ENCODE measurements around the gene NQO2.
"Not testable (repeated sequence)": the region's sequence is repeated elsewhere in the genome, so short reads cannot be mapped to it uniquely, and the experiment has no call there.

Gene NQO2

DNA sequence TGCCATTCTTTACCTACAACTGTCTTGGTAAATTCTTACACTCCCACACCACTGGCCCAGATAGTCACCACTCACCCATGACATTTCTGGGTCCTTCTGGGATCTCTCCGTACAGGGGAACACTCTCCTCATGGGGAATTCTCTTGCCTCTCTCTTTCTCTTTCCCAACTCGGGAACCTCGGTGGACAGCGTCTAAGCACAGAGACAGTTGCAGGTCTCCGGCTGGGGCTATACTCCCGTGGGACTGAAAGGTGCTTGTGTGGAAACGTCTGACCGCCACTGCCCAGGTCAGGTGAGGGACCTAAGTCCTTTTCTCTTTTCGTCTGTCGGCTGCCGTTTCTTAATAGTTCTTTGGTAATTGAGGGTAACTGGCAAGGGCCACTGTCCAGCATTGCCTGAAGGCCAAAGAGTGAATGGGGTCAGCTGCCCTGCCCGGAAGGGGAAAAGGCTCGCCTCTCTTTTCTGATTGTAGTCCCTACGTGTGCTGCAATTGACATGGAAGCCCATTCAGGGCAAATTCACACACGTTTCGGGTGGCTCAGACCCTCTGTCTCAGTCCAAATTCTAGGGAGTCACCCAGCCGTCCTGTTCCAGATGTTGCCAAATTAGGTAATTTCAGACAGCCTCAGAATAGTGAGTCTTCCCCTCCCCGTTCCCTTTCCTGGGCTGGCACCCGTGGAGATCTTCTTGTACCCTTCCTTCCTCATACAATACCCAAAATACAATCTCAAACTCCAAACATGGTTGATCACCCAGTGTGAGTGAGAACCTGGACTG lies 37.4 kb downstream of the NQO2 start:
- H4K20me1 ChIP-seq: no peaks in the 10 kb centered on the region
- TF ChIP-seq Cebpa-rat (IDR thresholded peaks at IDR 0.05): no peak
- no peak overlapping the region for H3K27ac ChIP-seq
- H3K4me1 ChIP-seq: no peaks in the 10 kb centered on the region
- no peaks in the 10 kb centered on the region for H3K36me3 ChIP-seq
- H3K4me2 ChIP-seq: no peak overlapping the region
- H3K9me3 ChIP-seq: no peaks in the 10 kb centered on the region
- no peak overlapping the region for H3K4me3 ChIP-seq
- no peak overlapping the region for H3K9ac ChIP-seq
- H3K27me3 ChIP-seq: no peaks in the 10 kb centered on the region

DNA sequence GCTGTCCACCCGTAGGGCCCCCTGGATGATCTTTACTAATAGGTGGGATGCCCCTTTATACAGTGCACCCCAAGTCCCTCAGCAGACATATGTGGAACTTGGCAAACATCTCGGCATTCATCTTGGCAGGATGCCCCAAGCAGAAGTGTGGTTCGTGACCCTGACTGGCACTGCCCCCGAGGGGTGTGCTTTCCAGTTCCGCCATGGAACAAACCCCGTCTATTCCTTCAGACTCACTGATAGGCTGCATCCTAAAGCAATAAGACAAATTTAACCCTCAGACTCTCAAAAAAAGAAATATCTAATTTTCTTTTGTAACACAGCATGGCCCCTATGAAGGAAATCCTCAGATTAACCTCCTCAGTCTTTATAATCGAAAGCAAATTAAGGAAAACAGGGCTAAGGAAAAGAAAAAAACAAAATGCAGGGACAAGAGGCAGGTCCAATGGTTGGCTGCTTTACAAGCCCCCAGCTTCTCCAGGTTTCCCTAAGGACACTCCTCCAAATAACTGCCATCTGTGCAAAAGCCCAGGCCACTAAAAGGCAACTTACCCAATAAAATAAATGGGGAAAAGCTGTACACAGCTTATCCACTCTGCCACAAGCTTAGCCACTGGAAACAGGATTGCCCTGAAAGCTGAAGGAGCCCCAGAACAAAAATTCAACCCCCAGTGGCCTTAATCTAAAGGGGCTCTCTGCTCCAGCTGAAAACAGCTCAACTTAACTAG lies 38.1 kb downstream of the NQO2 start:
- no peak for TF ChIP-seq Cebpa-rat (IDR thresholded peaks at IDR 0.05)
- Histone ChIP-seq H4K20me1 (no peaks in the 10 kb centered on the region), H3K27ac (no peak overlapping the region), H3K4me3 (no peak overlapping the region), H3K36me3 (no peaks in the 10 kb centered on the region), H3K9ac (no peak overlapping the region), H3K4me2 (no peak overlapping the region), H3K27me3 (no peaks in the 10 kb centered on the region), H3K9me3 (no peaks in the 10 kb centered on the region), H3K4me1 (no peaks in the 10 kb centered on the region)

DNA sequence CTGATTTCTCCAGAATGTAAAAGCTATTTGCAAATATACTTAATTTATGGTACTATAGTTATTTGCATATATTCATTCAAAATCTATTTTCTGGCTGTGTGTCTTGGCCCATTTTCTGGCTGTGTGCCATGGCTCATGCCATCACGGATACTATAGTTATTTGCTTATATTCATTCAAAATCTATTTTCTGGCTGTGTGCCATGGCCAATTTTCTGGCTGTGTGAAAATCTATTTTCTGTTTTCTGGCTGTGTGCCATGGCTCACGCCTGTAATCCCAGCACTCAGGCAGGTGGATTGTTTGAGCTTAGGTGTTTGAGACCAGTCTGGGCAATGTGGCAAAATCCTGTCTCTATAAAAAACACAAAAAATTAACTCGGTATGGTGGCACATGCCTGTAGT lies 39.7 kb downstream of the NQO2 start:
- Histone ChIP-seq H3K9me3 (no peaks in the 10 kb centered on the region), H3K4me2 (no peak overlapping the region), H3K36me3 (no peaks in the 10 kb centered on the region), H3K9ac (no peak overlapping the region), H3K4me3 (no peak overlapping the region), H3K27ac (no peak overlapping the region), H3K27me3 (no peaks in the 10 kb centered on the region), H4K20me1 (no peaks in the 10 kb centered on the region), H3K4me1 (no peaks in the 10 kb centered on the region)
- no peak for TF ChIP-seq Cebpa-rat (IDR thresholded peaks at IDR 0.05)

DNA sequence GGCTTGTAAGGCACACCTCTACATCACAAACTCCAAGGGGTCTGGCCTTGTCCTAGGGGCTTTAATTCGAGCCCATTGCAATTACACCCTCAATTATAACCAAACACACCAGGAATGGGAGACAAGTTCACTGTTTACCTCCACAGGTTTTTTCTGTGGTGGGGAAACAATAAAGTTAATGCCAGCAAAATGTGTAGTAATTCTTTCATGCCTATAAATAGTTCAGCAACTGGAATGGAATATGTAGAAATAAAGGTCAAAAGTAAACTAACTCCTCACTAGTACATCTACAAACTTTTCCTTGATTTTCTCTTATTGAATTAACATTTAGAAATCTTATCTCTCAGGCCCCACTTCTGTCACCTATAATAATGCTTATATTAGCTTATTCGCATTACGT lies 41.5 kb downstream of the NQO2 start:
- H3K9ac ChIP-seq: no peak overlapping the region
- no peaks in the 10 kb centered on the region for H3K27me3 ChIP-seq
- no peaks in the 10 kb centered on the region for H3K36me3 ChIP-seq
- TF ChIP-seq Cebpa-rat (IDR thresholded peaks at IDR 0.05): no peak
- no peaks in the 10 kb centered on the region for H3K4me1 ChIP-seq
- H3K4me2 ChIP-seq: no peak overlapping the region
- H3K27ac ChIP-seq: no peak overlapping the region
- H3K9me3 ChIP-seq: no peaks in the 10 kb centered on the region
- no peaks in the 10 kb centered on the region for H4K20me1 ChIP-seq
- no peak overlapping the region for H3K4me3 ChIP-seq

DNA sequence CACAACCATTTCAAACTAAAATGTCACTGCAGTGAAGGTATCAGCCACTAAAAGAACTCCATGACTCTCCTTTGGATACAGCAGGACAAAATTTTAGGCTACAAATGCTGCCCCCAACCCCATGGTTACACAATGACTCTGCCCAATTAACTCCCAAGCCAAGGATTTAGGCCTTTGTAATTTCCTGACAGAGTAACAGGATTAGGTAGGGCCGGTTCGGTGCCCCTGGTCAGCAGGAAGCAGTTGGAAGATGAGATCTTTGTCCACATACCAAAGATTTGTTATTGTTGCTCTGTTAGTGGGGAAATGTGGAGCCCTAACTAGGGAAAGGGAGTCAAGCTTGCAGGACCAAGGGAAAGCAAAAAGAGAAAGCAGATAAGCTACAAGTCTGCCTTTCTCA lies 41.9 kb downstream of the NQO2 start:
- TF ChIP-seq Cebpa-rat (IDR thresholded peaks at IDR 0.05): no peak
- Histone ChIP-seq H3K36me3 (no peaks in the 10 kb centered on the region), H3K9ac (no peak overlapping the region), H4K20me1 (no peaks in the 10 kb centered on the region), H3K4me2 (no peak overlapping the region), H3K4me3 (no peak overlapping the region), H3K27ac (no peak overlapping the region), H3K27me3 (no peaks in the 10 kb centered on the region), H3K4me1 (no peaks in the 10 kb centered on the region), H3K9me3 (no peaks in the 10 kb centered on the region)

DNA sequence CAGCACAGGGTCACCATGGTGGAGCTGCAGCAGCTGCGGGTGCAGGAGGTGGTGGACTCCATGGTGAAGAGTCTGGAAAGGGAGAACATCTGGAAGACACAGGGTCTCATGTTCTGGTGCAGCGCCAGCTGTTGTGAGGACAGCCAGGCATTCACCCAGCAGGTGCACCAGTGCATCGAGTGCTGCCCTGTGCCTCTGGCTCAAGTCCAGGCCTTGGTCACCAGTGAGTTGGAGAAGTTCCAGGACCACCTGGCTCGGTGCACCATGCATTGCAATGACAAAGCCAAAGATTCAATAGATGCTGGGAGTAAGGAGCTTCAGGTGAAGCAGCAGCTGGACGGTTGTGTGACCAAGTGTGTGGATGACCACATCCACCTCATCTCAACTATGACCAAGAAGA lies 45.7 kb downstream of the NQO2 start:
- H3K36me3 ChIP-seq: no peaks in the 10 kb centered on the region
- H4K20me1 ChIP-seq: no peaks in the 10 kb centered on the region
- no peaks in the 10 kb centered on the region for H3K4me1 ChIP-seq
- TF ChIP-seq Cebpa-rat (IDR thresholded peaks at IDR 0.05): no peak
- no peak overlapping the region for H3K27ac ChIP-seq
- no peak overlapping the region for H3K4me3 ChIP-seq
- no peaks in the 10 kb centered on the region for H3K27me3 ChIP-seq
- no peak overlapping the region for H3K9ac ChIP-seq
- H3K4me2 ChIP-seq: no peak overlapping the region
- H3K9me3 ChIP-seq: no peaks in the 10 kb centered on the region; the same call in 1 of the 2 replicates

DNA sequence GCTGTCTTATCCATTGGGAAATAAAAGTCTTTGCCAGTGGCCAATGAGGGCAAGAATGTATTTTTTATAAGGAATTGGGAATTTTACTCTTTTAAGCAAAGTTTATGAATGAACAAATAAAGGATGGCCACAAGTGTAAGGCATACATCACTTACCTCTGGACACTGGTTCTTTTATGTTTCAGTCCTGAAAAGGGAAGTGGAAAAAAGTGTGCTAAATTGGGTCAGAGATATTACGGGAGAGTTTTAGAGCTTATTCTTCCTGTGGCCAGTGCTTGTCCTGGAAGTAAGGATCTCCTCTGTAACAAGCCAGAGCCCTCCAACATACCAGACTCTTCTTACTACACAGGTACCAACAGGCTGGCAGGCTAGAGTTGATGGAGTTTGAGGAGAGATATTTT lies 46.1 kb downstream of the NQO2 start:
- H3K4me1 ChIP-seq: no peaks in the 10 kb centered on the region
- H3K4me3 ChIP-seq: no peak overlapping the region
- H4K20me1 ChIP-seq: no peaks in the 10 kb centered on the region
- TF ChIP-seq Cebpa-rat (IDR thresholded peaks at IDR 0.05): no peak
- no peak overlapping the region for H3K27ac ChIP-seq
- H3K27me3 ChIP-seq: no peaks in the 10 kb centered on the region
- H3K9ac ChIP-seq: no peak overlapping the region
- no peaks in the 10 kb centered on the region; the same call in 1 of the 2 replicates for H3K9me3 ChIP-seq
- H3K36me3 ChIP-seq: no peaks in the 10 kb centered on the region
- H3K4me2 ChIP-seq: no peak overlapping the region

DNA sequence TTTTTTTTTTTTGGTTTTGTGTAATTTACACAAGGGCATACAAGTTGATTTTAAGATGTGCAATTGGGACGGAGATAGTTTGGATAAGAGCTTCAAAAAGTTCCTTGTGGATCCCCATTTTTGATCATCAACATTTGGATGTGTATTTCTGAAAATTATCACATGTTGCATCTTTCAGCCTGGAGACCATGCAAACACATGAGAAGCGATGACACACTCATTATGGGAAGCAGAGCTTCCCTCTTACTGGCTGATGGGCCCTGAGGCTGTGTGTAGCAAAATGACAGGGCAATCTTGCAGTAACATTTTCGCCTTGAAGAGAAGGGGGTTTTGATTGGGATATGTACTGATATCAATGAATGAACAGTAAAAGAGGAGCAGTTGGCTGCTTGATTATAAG lies 46.6 kb downstream of the NQO2 start:
- Histone ChIP-seq H3K9me3 (no peaks in the 10 kb centered on the region; the same call in 1 of the 2 replicates), H4K20me1 (no peaks in the 10 kb centered on the region), H3K27ac (no peak overlapping the region), H3K4me3 (no peak overlapping the region), H3K4me1 (no peaks in the 10 kb centered on the region), H3K27me3 (no peaks in the 10 kb centered on the region), H3K36me3 (no peaks in the 10 kb centered on the region), H3K9ac (no peak overlapping the region), H3K4me2 (no peak overlapping the region)
- TF ChIP-seq Cebpa-rat (IDR thresholded peaks at IDR 0.05): no peak

DNA sequence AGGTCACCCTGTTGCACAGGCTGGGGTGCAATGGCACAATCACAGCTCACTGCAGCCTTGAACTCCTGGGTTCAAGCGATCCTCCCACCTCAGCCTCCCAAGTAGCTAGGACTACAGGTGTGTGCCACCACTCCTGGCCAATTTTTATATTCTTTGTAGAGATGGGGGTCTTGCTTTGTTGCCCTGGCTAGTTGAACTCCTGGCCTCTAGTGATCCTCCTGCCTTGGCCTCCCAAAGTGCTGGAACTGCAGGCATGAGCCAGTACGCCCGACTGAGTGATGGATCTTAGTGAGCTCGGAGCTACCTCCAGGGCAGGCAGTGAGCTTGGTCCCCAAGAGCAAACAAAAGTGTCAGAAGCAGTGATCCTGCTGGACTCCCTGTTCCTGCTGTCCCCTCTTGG lies 48.3 kb downstream of the NQO2 start:
- not testable (repeated sequence) for H3K4me3 ChIP-seq, H3K4me2 ChIP-seq, H3K9ac ChIP-seq, H3K36me3 ChIP-seq, H3K4me1 ChIP-seq, H3K27ac ChIP-seq, H4K20me1 ChIP-seq, H3K9me3 ChIP-seq, H3K27me3 ChIP-seq

DNA sequence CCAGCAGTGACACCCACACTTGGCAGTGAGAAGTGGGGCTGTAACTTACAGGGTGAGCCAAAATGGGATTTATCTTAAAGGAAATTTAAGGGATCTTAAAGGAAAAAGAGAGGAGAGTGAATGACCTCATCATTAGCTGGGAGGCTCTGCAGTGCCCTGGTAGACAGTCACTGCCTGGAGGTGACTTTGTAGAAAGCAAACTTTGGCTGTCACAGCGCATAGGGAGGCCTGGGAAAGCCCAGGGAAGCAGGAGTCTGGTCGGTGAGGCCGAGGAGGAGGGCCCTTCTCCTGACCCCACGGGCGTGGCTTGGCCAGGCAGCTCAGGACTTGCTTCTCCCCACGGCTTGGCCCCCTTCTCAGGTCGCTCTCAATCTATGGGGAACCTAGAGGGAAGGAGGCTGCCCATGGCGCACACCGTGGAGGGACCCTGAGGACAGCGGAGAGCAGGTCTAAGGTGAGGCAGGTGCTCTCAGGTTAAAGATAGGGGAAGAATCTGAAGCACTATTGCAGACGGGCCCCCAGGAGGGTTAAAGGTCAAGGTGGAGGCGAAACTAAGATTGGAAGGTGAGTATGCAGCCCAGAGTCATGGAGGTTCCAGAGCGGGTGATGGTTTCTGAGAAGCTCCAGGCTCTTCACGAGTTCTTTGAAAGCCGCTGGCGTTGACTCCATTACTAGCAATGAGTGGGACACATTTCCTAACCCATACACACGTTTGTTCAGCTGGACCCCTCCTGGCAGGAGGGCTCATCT lies 53.0 kb downstream of the NQO2 start:
- TF ChIP-seq Cebpa-rat (IDR thresholded peaks at IDR 0.05): no peak
- H3K4me3 ChIP-seq: peak overlapping the region; percentile 66; the same call in 1 of the 2 replicates
- no peak overlapping the region for H3K9ac ChIP-seq
- H3K27me3 ChIP-seq: no peaks in the 10 kb centered on the region
- no peak overlapping the region for H3K27ac ChIP-seq
- peaks cover 30% of the 10 kb centered on the region for H3K4me1 ChIP-seq
- H3K4me2 ChIP-seq: peak overlapping the region; percentile 91
- no peaks in the 10 kb centered on the region; the same call in 1 of the 2 replicates for H3K9me3 ChIP-seq
- H4K20me1 ChIP-seq: no peaks in the 10 kb centered on the region
- H3K36me3 ChIP-seq: no peaks in the 10 kb centered on the region
